ENCODE measurements around the gene UPF2.

GRCh38 chr10:12050528-12050927 is 7.9 kb upstream of the UPF2 start:
- TF ChIP-seq POLR2AphosphoS5 (IDR thresholded peaks at IDR 0.05; ENCODE audit: borderline replicate concordance, low read depth, low read length) (no peak), EZH2 (IDR thresholded peaks at IDR 0.05) (no peak), FOXP2 (optimal IDR thresholded peaks at IDR 0.05; ENCODE audit: control extremely low read depth, extremely low read length, insufficient read depth) (no peak)

Measured in SK-N-MC (cell line).